ENCODE results near the gene CA10.

GRCh38 chr17:51629232-51629631 is 529.3 kb downstream of the CA10 start:
- TF ChIP-seq POLR2AphosphoS5 (IDR thresholded peaks at IDR 0.05) (no peak), RAD21 (conservative IDR thresholded peaks at IDR 0.05) (no peak), TAF1 (IDR thresholded peaks at IDR 0.05; ENCODE audit: low read depth) (no peak), EP300 (conservative IDR thresholded peaks at IDR 0.05; ENCODE audit: poor library complexity, severe bottlenecking) (no peak), CTCF (IDR thresholded peaks at IDR 0.05; ENCODE audit: poor library complexity, severe bottlenecking) (no peak), SMC3 (conservative IDR thresholded peaks at IDR 0.05; ENCODE audit: poor library complexity) (no peak), EZH2 (IDR thresholded peaks at IDR 0.05; ENCODE audit: borderline replicate concordance, insufficient read depth, low read length, poor library complexity, severe bottlenecking) (no peak)
